Measurements from ENCODE around the gene NDUFAF8.

DNA sequence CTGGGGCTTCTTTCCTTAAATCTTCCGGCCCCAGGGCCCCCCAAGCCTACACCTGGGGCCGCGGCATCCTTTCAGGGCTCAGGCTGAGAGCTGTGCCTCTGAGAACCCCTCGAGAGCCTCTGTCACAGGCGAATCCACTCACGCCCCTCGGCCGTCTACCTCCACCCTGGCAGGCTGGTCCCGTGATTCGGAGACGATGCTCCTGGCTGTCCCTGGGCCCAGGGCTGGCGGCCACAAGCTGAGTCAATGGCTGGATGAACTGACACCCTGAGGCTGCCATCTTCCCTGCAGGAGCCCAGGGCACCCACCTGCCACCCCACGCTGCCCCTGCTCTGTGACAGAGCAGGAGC lies 4.6 kb upstream of the NDUFAF8 start:
- TF ChIP-seq, protein P1, sequence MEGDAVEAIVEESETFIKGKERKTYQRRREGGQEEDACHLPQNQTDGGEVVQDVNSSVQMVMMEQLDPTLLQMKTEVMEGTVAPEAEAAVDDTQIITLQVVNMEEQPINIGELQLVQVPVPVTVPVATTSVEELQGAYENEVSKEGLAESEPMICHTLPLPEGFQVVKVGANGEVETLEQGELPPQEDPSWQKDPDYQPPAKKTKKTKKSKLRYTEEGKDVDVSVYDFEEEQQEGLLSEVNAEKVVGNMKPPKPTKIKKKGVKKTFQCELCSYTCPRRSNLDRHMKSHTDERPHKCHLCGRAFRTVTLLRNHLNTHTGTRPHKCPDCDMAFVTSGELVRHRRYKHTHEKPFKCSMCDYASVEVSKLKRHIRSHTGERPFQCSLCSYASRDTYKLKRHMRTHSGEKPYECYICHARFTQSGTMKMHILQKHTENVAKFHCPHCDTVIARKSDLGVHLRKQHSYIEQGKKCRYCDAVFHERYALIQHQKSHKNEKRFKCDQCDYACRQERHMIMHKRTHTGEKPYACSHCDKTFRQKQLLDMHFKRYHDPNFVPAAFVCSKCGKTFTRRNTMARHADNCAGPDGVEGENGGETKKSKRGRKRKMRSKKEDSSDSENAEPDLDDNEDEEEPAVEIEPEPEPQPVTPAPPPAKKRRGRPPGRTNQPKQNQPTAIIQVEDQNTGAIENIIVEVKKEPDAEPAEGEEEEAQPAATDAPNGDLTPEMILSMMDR (IDR thresholded peaks at IDR 0.05) = no peak
- no peak for TF ChIP-seq POLR2A (IDR thresholded peaks at IDR 0.05)
